PC-3 (cell line): ENCODE data around the gene EGFL8. TPM values are rescaled to one million over a fixed set of nuclear protein-coding genes. Genes with fewer than 3 reads are reported as not detected.
"Not testable (repeated sequence)": the region's sequence is repeated elsewhere in the genome, so short reads cannot be mapped to it uniquely, and the experiment has no call there.

Experiments used
- ATAC-seq: fragments of 200-7000 bp; cut with Tn5 transposase; 2 replicates; pipeline ENCODE4 v1.9.1; 2020; ENCODE audit warnings: mild to moderate bottlenecking, moderate library complexity
- BruUV-seq: library from RNA; stranded (reverse); fragments of 400-500 nt; replicated peaks from 2 replicates; lab custom pipeline; 2021; lab: Mats Ljungman, UMichigan
- CTCF ChIA-PET: fragments of 300-600 bp; sonication (Branson Sonifier 250); formaldehyde crosslinking; loops from one replicate; lab custom pipeline; 2022; ENCODE audit warnings: antibody characterized with exemption; lab: Charles Lee
- POLR2A ChIA-PET: fragments of 300-600 bp; sonication (Branson Sonifier 250); formaldehyde crosslinking; loops from one replicate; lab custom pipeline; 2022; ENCODE audit warnings: antibody characterized with exemption; ENCODE audit not compliant: unreplicated experiment; lab: Charles Lee
- DNase-seq: peaks from one replicate; pipeline ENCODE4 v3.0.0-alpha.2; 2015
- H2AFZ ChIP-seq: fragments of 300-600 bp; sonication (generic); 2 replicates; pipeline ENCODE4 v1.6.0; 2016; ENCODE audit warnings: antibody characterized with exemption, low read length
- H3F3A ChIP-seq: fragments of 300-600 bp; sonication (generic); one replicate; pipeline ENCODE4 v1.6.0; 2017; ENCODE audit warnings: antibody characterized with exemption, low read length, control low read depth, mild to moderate bottlenecking; ENCODE audit not compliant: unreplicated experiment
- H3K27ac ChIP-seq: fragments of 300-600 bp; sonication (generic); 2 replicates; pipeline ENCODE4 v1.5.1; 2016; ENCODE audit warnings: mild to moderate bottlenecking, low read length
- H3K27me3 ChIP-seq: fragments of 300-600 bp; sonication (generic); 2 replicates; pipeline ENCODE4 v1.6.1; 2016; ENCODE audit warnings: low read length, mixed read lengths
- H3K36me3 ChIP-seq: fragments of 300-600 bp; sonication (generic); 2 replicates; pipeline ENCODE4 v1.6.1; 2016; ENCODE audit warnings: low read depth, mixed run types, low read length, mixed read lengths
- H3K4me1 ChIP-seq: fragments of 300-600 bp; sonication (generic); 2 replicates; pipeline ENCODE4 v1.5.1; 2016; ENCODE audit warnings: low read length; ENCODE audit not compliant: insufficient read depth
- H3K4me2 ChIP-seq: fragments of 300-600 bp; sonication (generic); 2 replicates; pipeline ENCODE4 v1.6.0; 2016; ENCODE audit warnings: low read length
- H3K4me3 ChIP-seq: fragments of 300-600 bp; sonication (generic); 2 replicates; pipeline ENCODE4 v1.5.1; 2016; ENCODE audit warnings: mild to moderate bottlenecking, low read length, mixed read lengths
- H3K79me2 ChIP-seq: fragments of 300-600 bp; sonication (generic); 2 replicates; pipeline ENCODE4 v1.6.1; 2017; ENCODE audit warnings: low read length, mixed read lengths
- H3K9ac ChIP-seq: fragments of 300-600 bp; sonication (generic); 2 replicates; pipeline ENCODE4 v1.6.0; 2016; ENCODE audit warnings: mild to moderate bottlenecking, low read length
- H3K9me2 ChIP-seq: fragments of 300-600 bp; sonication (generic); replicated peaks from 2 replicates; pipeline ENCODE4 v1.6.1; 2016; ENCODE audit warnings: mixed run types, low read length, mixed read lengths
- H3K9me3 ChIP-seq: fragments of 300-600 bp; sonication (generic); 2 replicates; pipeline ENCODE4 v1.6.1; 2016; ENCODE audit warnings: low read length, mixed read lengths
- H4K20me1 ChIP-seq: fragments of 300-600 bp; sonication (generic); 2 replicates; pipeline ENCODE4 v1.6.1; 2016; ENCODE audit warnings: low read length, mixed read lengths
- EZH2 ChIP-seq: fragments of 300-600 bp; sonication (generic); IDR thresholded peaks from one replicate; pipeline ENCODE4 v1.6.1; 2017; ENCODE audit warnings: antibody characterized with exemption, mild to moderate bottlenecking, low read length; ENCODE audit not compliant: unreplicated experiment
- EZH2phosphoT487 ChIP-seq: fragments of 300-600 bp; sonication (generic); IDR thresholded peaks from 2 replicates; pipeline ENCODE4 v1.6.1; 2018; ENCODE audit warnings: mild to moderate bottlenecking, antibody characterized with exemption, low read length, borderline replicate concordance
- intact Hi-C: fragments of 100-400 bp; cut with micrococcal nuclease; formaldehyde crosslinking; loops from 2 replicates; pipeline ENCODE4 v1.9.0; 2023
- total RNA-seq: library from RNA; depleted of rRNA; stranded (reverse); fragments of >200 nt; gene quantifications from 2 replicates; pipeline ENCODE4 v1.2.3, GENCODE V29; 2014
- TF ChIP-seq, protein P1 (sequence below): fragments of 300-600 bp; sonication (generic); conservative IDR thresholded peaks from 2 replicates; pipeline ENCODE4 v1.5.1; 2017; ENCODE audit warnings: antibody characterized with exemption, low read depth, mild to moderate bottlenecking, low read length

EGFL8 gene
- total RNA-seq, 1 experiment from 2014 or later = 7.9 TPM

GRCh38 chr6:32183483-32184083 is 19.2 kb downstream of the EGFL8 start:
- H3K4me2 ChIP-seq = no peak overlapping the region
- TF ChIP-seq, protein P1, sequence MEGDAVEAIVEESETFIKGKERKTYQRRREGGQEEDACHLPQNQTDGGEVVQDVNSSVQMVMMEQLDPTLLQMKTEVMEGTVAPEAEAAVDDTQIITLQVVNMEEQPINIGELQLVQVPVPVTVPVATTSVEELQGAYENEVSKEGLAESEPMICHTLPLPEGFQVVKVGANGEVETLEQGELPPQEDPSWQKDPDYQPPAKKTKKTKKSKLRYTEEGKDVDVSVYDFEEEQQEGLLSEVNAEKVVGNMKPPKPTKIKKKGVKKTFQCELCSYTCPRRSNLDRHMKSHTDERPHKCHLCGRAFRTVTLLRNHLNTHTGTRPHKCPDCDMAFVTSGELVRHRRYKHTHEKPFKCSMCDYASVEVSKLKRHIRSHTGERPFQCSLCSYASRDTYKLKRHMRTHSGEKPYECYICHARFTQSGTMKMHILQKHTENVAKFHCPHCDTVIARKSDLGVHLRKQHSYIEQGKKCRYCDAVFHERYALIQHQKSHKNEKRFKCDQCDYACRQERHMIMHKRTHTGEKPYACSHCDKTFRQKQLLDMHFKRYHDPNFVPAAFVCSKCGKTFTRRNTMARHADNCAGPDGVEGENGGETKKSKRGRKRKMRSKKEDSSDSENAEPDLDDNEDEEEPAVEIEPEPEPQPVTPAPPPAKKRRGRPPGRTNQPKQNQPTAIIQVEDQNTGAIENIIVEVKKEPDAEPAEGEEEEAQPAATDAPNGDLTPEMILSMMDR = no peak
- no peak for TF ChIP-seq EZH2phosphoT487
- no peak for TF ChIP-seq EZH2
- CTCF ChIA-PET = no interaction called here
- no peaks in the 10 kb centered on the region for H4K20me1 ChIP-seq
- POLR2A ChIA-PET = no interaction called here
- H3K9ac ChIP-seq = no peak overlapping the region
- H3K9me2 ChIP-seq = no peaks in the 10 kb centered on the region
- BruUV-seq = no TSS peak
- H3K79me2 ChIP-seq = peaks cover 13% of the 10 kb centered on the region
- peaks cover 5% of the 10 kb centered on the region for H3K36me3 ChIP-seq
- peaks cover 10% of the 10 kb centered on the region for H3K4me1 ChIP-seq
- H3K27ac ChIP-seq = no peak overlapping the region
- H3K4me3 ChIP-seq = no peak overlapping the region
- H3K9me3 ChIP-seq = no peaks in the 10 kb centered on the region
- no peak overlapping the region for H2AFZ ChIP-seq
- H3K27me3 ChIP-seq = no peaks in the 10 kb centered on the region
- no peaks in the 10 kb centered on the region for H3F3A ChIP-seq
- DNase-seq (no peak), ATAC-seq (no peak)
- intact Hi-C loops = no loop called here

DNA sequence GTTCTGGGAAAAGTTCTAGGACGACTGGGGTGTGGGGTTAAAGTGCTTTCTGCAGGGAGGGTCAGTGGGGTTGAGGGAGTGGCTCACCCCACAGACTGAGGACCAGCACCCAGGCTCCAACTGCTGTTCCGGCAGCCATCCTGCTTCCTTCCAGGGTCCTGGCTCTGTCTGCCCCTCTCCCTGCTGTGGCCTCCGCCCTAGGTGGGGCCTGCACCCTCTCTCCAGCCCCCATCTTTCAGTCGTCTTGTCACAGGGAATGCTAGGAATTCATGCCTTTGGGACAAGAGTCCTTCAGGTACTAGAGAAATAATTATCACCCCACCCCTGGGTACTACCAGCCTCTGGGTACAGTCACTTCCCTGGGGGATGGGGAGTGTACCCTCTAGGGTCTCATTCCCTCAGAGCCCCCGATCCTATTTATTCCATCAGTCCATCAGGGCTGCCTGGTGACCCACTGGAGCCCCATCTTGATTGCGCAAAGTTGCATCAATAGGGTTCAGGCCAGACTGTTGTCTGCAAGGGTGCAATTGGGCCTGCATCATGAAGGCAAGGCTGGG is 19.8 kb downstream of the EGFL8 start, which contains the start of gene AGER:
Gene AGER (minus strand): TSS at position 170 of the 557 bp plus-strand sequence. CDS start 31 bp downstream, at position 139.
- Histone ChIP-seq H3K79me2 (peaks cover 13% of the 10 kb centered on the region), H3K27ac (no peak within 1 kb of the TSS), H3K9me3 (no peaks in the 10 kb centered on the region), H3F3A (no peaks in the 10 kb centered on the region), H3K4me2 (no peak within 1 kb of the TSS), H3K4me1 (peaks cover 13% of the 10 kb centered on the region), H3K9me2 (no peaks in the 10 kb centered on the region), H4K20me1 (no peaks in the 10 kb centered on the region), H3K4me3 (no peak within 1 kb of the TSS), H2AFZ (no peak within 1 kb of the TSS), H3K36me3 (peaks cover 5% of the 10 kb centered on the region), H3K27me3 (no peaks in the 10 kb centered on the region), H3K9ac (no peak within 1 kb of the TSS)
- no TSS peak for BruUV-seq
- ChIA-PET CTCF (no interaction called here), POLR2A (no interaction called here)
- TF ChIP-seq EZH2phosphoT487 (no peak), EZH2 (no peak)
- TF ChIP-seq, protein P1 = no peak
- ATAC-seq = no peak
- intact Hi-C loops = no loop called here
- DNase-seq = no peak

- H4K20me1 ChIP-seq, H3K4me2 ChIP-seq, H3K9me2 ChIP-seq, H3K36me3 ChIP-seq, H3K4me3 ChIP-seq, H3K9ac ChIP-seq, BruUV-seq, H3K27me3 ChIP-seq, H3K9me3 ChIP-seq, H3F3A ChIP-seq, H3K27ac ChIP-seq, H2AFZ ChIP-seq, intact Hi-C loops: not testable (repeated sequence)
- peaks cover 18% of the 10 kb centered on the region for H3K79me2 ChIP-seq
- peak; percentile 51 for ATAC-seq
- DNase-seq = peak; percentile 45
- ChIA-PET POLR2A (interaction anchor here (0.6 kb wide), 1 partner anchor 10 kb away, joined by 20 read pairs; no protein-coding TSS in a partner anchor), CTCF (interaction anchor here (0.6 kb wide), 1 partner anchor 56 kb away, joined by 5 read pairs; the partner anchor contains the start of gene FKBPL)
- peaks cover 13% of the 10 kb centered on the region for H3K4me1 ChIP-seq
Observed at GRCh38 chr6:32185681-32186131, 21.3 kb downstream of the EGFL8 start.

DNA sequence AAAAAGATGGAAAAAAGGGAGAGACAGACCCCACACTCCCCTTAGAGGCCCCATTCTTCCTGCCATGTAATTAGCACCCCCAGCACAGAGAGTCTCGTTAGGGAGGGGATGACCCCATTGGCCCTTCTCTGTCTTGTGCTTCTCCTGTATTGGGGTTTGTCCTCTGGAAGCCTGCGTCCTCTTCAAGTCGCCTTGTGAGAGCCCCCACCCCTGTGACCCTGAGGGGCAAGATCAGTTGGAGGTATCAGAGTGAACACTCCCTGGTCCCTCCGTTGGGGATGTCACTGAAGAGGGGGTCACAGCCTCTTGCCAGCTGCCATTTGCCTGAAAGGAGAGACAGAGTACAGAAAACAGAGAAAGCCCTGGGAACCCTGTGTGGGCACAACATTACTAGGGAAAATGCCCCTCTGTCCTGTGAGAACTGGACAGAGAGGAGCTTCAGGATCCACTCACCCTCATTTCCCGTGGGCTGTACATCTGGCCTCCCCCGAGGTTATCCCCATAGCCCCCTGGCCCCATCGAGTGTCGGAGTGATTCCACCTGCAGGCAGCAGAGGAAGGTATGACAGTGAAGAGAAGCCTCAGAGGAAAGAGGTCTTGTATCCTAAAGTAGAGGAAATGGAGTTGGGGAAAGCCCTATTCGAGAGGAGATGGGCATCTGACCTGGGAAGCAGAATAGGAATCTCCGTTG is 21.9 kb downstream of the EGFL8 start:
- CTCF ChIA-PET, H3K9me3 ChIP-seq, H3K9me2 ChIP-seq, H3K27me3 ChIP-seq, DNase-seq, H3K9ac ChIP-seq, intact Hi-C loops, H3K36me3 ChIP-seq, H4K20me1 ChIP-seq, H3K27ac ChIP-seq, H3F3A ChIP-seq, H3K4me2 ChIP-seq, H3K4me3 ChIP-seq, BruUV-seq, ATAC-seq, H2AFZ ChIP-seq, POLR2A ChIA-PET: not testable (repeated sequence)
- Histone ChIP-seq H3K79me2 (peaks cover 18% of the 10 kb centered on the region), H3K4me1 (peaks cover 13% of the 10 kb centered on the region)
